HG03558 (cell line): Measurements from ENCODE around the gene GTPBP6.
"Not testable (repeated sequence)": the region's sequence is repeated elsewhere in the genome, so short reads cannot be mapped to it uniquely, and the experiment has no call there.

ENCODE experiments used
- ATAC-seq: cut with Tn5 transposase; IDR thresholded peaks from one replicate; pipeline ENCODE4 v1.9.1; 2021; ENCODE audit warnings: moderate number of reproducible peaks; ENCODE audit not compliant: unreplicated experiment; ENCODE audit errors: extremely low read depth

Gene GTPBP6

GRCh38 chrX:274904-275475 lies 43.6 kb downstream of the GTPBP6 start:
- no peak for ATAC-seq

GRCh38 chrX:270848-271367 lies 47.7 kb downstream of the GTPBP6 start:
- no peak for ATAC-seq

- ATAC-seq, result no peak
These were observed 50.8 kb downstream of the GTPBP6 start for GRCh38 chrX:267771-268261.

- no peak for ATAC-seq
These were observed 53.1 kb downstream of the GTPBP6 start for GRCh38 chrX:265502-265901.

- ATAC-seq, result no peak
These were observed 53.8 kb downstream of the GTPBP6 start for GRCh38 chrX:264634-265455.

- not testable (repeated sequence) for ATAC-seq
These were observed 54.6 kb downstream of the GTPBP6 start for GRCh38 chrX:264006-264405.

- peak; percentile 64 for ATAC-seq
These were observed 56.2 kb downstream of the GTPBP6 start for GRCh38 chrX:262381-262909.

- ATAC-seq, result no peak
These were observed 56.7 kb downstream of the GTPBP6 start for GRCh38 chrX:261919-262352.

- ATAC-seq, result no peak
These were observed 57.3 kb downstream of the GTPBP6 start for GRCh38 chrX:261167-261918.

- ATAC-seq, result no peak
These were observed 58.8 kb downstream of the GTPBP6 start for GRCh38 chrX:259692-260355.

GRCh38 chrX:258291-259040 lies 60.1 kb downstream of the GTPBP6 start:
- ATAC-seq, result no peak

GRCh38 chrX:257681-258289 lies 60.8 kb downstream of the GTPBP6 start:
- ATAC-seq, result no peak

GRCh38 chrX:257054-257453 lies 61.5 kb downstream of the GTPBP6 start:
- ATAC-seq, result not testable (repeated sequence)

GRCh38 chrX:255923-256331 lies 62.7 kb downstream of the GTPBP6 start:
- ATAC-seq, result no peak
